ENCODE results near the gene CLK2.

GRCh38 chr1:155245163-155245524 is 28.2 kb downstream of the CLK2 start:
- TF ChIP-seq CTCF (IDR thresholded peaks at IDR 0.05) (no peak), POLR2A (IDR thresholded peaks at IDR 0.05) (no peak)

Measured in transverse colon (tissue), 3 donors.